B cell (primary cell): ENCODE data around the gene DBP.

Experiments used
- CTCF ChIP-seq: fragments of 200-600 bp; IDR thresholded peaks from one replicate; pipeline ENCODE4 v1.8.0; 2022; ENCODE audit warnings: antibody characterized with exemption, mild to moderate bottlenecking
- EZH2 ChIP-seq: IDR thresholded peaks from 2 replicates; pipeline ENCODE4 v1.6.1; 2012; ENCODE audit warnings: borderline replicate concordance, low read depth, mild to moderate bottlenecking, moderate library complexity, low read length; ENCODE audit not compliant: insufficient read depth, poor library complexity, severe bottlenecking

- no peak for TF ChIP-seq CTCF
- no peak for TF ChIP-seq EZH2
Measured at GRCh38 chr19:48630296-48631063, 6.7 kb downstream of the DBP start.
